K562 (cell line): ENCODE data around the gene SLAIN2. TPM values are rescaled to one million over a fixed set of nuclear protein-coding genes. Genes with fewer than 3 reads are reported as not detected.

ENCODE experiments used
- ATAC-seq: fragments of 200-7000 bp; cut with Tn5 transposase; 3 replicates; pipeline ENCODE4 v1.9.1; 2020; ENCODE audit warnings: moderate library complexity
- BruUV-seq: library from RNA; stranded (reverse); fragments of 400-500 nt; replicated peaks from 2 replicates; lab custom pipeline; 2021; lab: Mats Ljungman, UMichigan
- CTCF ChIA-PET: fragments of 300-600 bp; formaldehyde crosslinking; extraction: SDS; loops from one replicate; lab custom pipeline; 2021; ENCODE audit warnings: low intra/inter-chr PET ratio; lab: Yijun Ruan, JAX
- POLR2A ChIA-PET: fragments of 300-600, 350-650 bp; sonication (Branson Sonifier 250); formaldehyde crosslinking; extraction: SDS; loops from one replicate; lab custom pipeline; 2021; ENCODE audit warnings: antibody characterized with exemption, inconsistent platforms; lab: Yijun Ruan, JAX
- DNase-seq, 4 experiments: peaks; one replicate each; pipeline versions ENCODE4 v3.0.0 to v3.0.0-alpha.2; 2011 to 2018; ENCODE audit warnings: low spot score in 3 of 4, mixed read lengths in 3 of 4; ENCODE audit errors: extremely low read depth in 1 of 4
- FAIRE-seq: peaks from 2 replicates; lab custom pipeline; 2011; peaks lifted over from hg19 to GRCh38; lab: Jason Lieb, UNC
- H2AFZ ChIP-seq: 2 replicates; pipeline ENCODE4 v1.6.0; 2011; ENCODE audit warnings: low read depth, low read length, control low read depth, inconsistent platforms
- H3K27ac ChIP-seq: fragments of 200-600 bp; 3 replicates; pipeline ENCODE4 v1.8.0; 2011; ENCODE audit warnings: low read depth, mild to moderate bottlenecking, control low read depth, inconsistent platforms, low read length, moderate library complexity, mixed read lengths; ENCODE audit errors: extremely low read depth
- H3K27me3 ChIP-seq, 2 experiments: fragments of 300-600 bp in 1 of 2; 2 replicates in 1 of 2; 3 replicates in 1 of 2; pipeline versions ENCODE4 v1.6.0 to v1.8.0; 2011; ENCODE audit warnings: inconsistent platforms in 2 of 2, low read length in 2 of 2, mild to moderate bottlenecking in 1 of 2, mixed read lengths in 1 of 2, moderate library complexity in 1 of 2; ENCODE audit not compliant: control insufficient read depth in 2 of 2, insufficient read depth in 2 of 2
- H3K36me3 ChIP-seq: fragments of 300-600 bp; 3 replicates; pipeline ENCODE4 v1.8.0; 2011; ENCODE audit warnings: mild to moderate bottlenecking, low read length, inconsistent platforms; ENCODE audit not compliant: control insufficient read depth, insufficient read depth
- H3K4me1 ChIP-seq, 2 experiments: fragments of 200-600 bp in 1 of 2; replicated peaks in 1 of 2; 2 replicates in 1 of 2; 3 replicates in 1 of 2; pipeline versions ENCODE4 v1.5.1 to v1.8.0; 2011; ENCODE audit warnings: inconsistent platforms in 2 of 2, low read length in 2 of 2, mild to moderate bottlenecking in 1 of 2, mixed read lengths in 1 of 2, moderate library complexity in 1 of 2; ENCODE audit not compliant: control insufficient read depth in 2 of 2, insufficient read depth in 2 of 2
- H3K4me2 ChIP-seq: 2 replicates; pipeline ENCODE4 v1.6.1; 2011; ENCODE audit warnings: low read length, control low read depth, inconsistent platforms, mixed read lengths; ENCODE audit not compliant: insufficient read depth
- H3K4me3 ChIP-seq: fragments of 200-600 bp; sonication (generic), shearing (Covaris generic); 2 replicates; pipeline ENCODE4 v1.5.1; 2016; ENCODE audit warnings: control low read depth, inconsistent platforms
- H3K79me2 ChIP-seq: fragments of 200-600 bp; 3 replicates; pipeline ENCODE4 v1.8.0; 2011; ENCODE audit warnings: low read length, inconsistent platforms; ENCODE audit not compliant: control insufficient read depth, insufficient read depth
- H3K9ac ChIP-seq, 2 experiments: 2 replicates each; pipeline versions ENCODE4 v1.6.0 to v1.6.1; 2011; ENCODE audit warnings: low read depth in 2 of 2, low read length in 2 of 2, control low read depth in 1 of 2, inconsistent platforms in 1 of 2, mild to moderate bottlenecking in 1 of 2, mixed read lengths in 1 of 2; ENCODE audit not compliant: insufficient read depth in 1 of 2
- H3K9me1 ChIP-seq: one replicate; pipeline ENCODE4 v1.6.0; 2011; ENCODE audit warnings: inconsistent platforms, mild to moderate bottlenecking, low read length, moderate library complexity; ENCODE audit not compliant: control insufficient read depth, insufficient read depth
- H3K9me3 ChIP-seq: replicated peaks from 2 replicates; pipeline ENCODE4 v1.5.1; 2011; ENCODE audit warnings: low read depth, low read length, inconsistent platforms; ENCODE audit not compliant: control insufficient read depth, insufficient read depth
- H4K20me1 ChIP-seq: replicated peaks from 2 replicates; pipeline ENCODE4 v1.6.1; 2011; ENCODE audit warnings: low read length, inconsistent platforms, mixed read lengths; ENCODE audit not compliant: control insufficient read depth, insufficient read depth
- CCAR2 ChIP-seq: fragments of 200-400 bp; formaldehyde crosslinking; IDR thresholded peaks from 2 replicates; pipeline ENCODE4 v1.6.1; 2017; ENCODE audit warnings: mild to moderate bottlenecking, low read depth, low read length
- FOXK1 ChIP-seq: sonication (generic); formaldehyde crosslinking; IDR thresholded peaks from 2 replicates; pipeline ENCODE4 v1.8.0; 2022; ENCODE audit warnings: missing genetic modification reagents, mild to moderate bottlenecking, borderline replicate concordance
- PML ChIP-seq: IDR thresholded peaks from 2 replicates; pipeline ENCODE4 v1.6.1; 2012; ENCODE audit warnings: low read length, inconsistent platforms
- RNF2 ChIP-seq: sonication (generic); IDR thresholded peaks from 2 replicates; pipeline ENCODE4 v1.6.1; 2016
- TFE3 ChIP-seq: fragments of 450-650 bp; formaldehyde crosslinking; IDR thresholded peaks from 2 replicates; pipeline ENCODE4 v1.4.0; 2020; ENCODE audit warnings: mild to moderate bottlenecking, mixed read lengths
- TGIF2 ChIP-seq: sonication (generic); formaldehyde crosslinking; IDR thresholded peaks from 2 replicates; pipeline ENCODE4 v1.8.1; 2022; ENCODE audit warnings: mild to moderate bottlenecking, missing genetic modification reagents, moderate library complexity
- ZNF695 ChIP-seq: fragments of 450-650 bp; formaldehyde crosslinking; IDR thresholded peaks from 2 replicates; pipeline ENCODE4 v1.4.0; 2020; ENCODE audit warnings: mild to moderate bottlenecking, moderate library complexity
- WGBS: fragments of 100-300 bp; shearing (Covaris generic); methylation state at CpG from one replicate; pipeline ENCODE4 v1.1.6; 2016; ENCODE audit warnings: low coverage, mixed read lengths; ENCODE audit not compliant: insufficient coverage; ENCODE audit errors: missing lambda C conversion rate; 5-methylcytosine and 5-hydroxymethylcytosine counted together
- in situ Hi-C: fragments of 300-500 bp; cut with MboI; formaldehyde crosslinking; loops from 4 replicates; pipeline ENCODE4 v1.15.0; 2018; ENCODE audit warnings: inconsistent platforms, mixed read lengths
- intact Hi-C: fragments of 100-400 bp; cut with micrococcal nuclease; formaldehyde crosslinking; loops from 2 replicates; pipeline ENCODE4 v1.14.2; 2022
- polyA plus RNA-seq, 8 experiments: library from polyadenylated mRNA; depleted of rRNA in 4 of 8; stranded (reverse) in 5 of 8; unstranded in 3 of 8; fragments of >200 nt; fragmentation: Nextera tagmentation in 2 of 8; fragmentation: Illumina TruSeq in 1 of 8; extraction: Ambion mirVana in 2 of 8; extraction: Trizol in 1 of 8; gene quantifications; 2 replicates each; pipeline versions ENCODE4 v1.2.1 to v1.2.3, GENCODE V29; 2011 to 2014; ENCODE audit warnings: inconsistent platforms in 1 of 8, missing spikeins in 1 of 8
- total RNA-seq, 7 experiments: library from RNA; depleted of rRNA in 6 of 7; stranded (reverse); fragments of >200 nt in 6 of 7; fragmentation: Illumina TruSeq in 2 of 7; extraction: Trizol in 2 of 7; gene quantifications; 2 replicates each; pipeline versions ENCODE4 v1.2.1 to v1.2.3, GENCODE V29; 2011 to 2021; ENCODE audit warnings: low replicate concordance in 1 of 7
- TF ChIP-seq, protein P1 (sequence below): fragments of 250-450 bp; sonication (Bioruptor Pico); IDR thresholded peaks from 2 replicates; pipeline ENCODE4 v1.5.0; 2022; ENCODE audit warnings: mild to moderate bottlenecking

Gene SLAIN2
- total and polyA plus RNA-seq, 9 of the 15 experiments (the other 6 are each of a cell fraction or from before 2014, with no cell fraction given): 3.5 to 116 (median 35.0) TPM

DNA sequence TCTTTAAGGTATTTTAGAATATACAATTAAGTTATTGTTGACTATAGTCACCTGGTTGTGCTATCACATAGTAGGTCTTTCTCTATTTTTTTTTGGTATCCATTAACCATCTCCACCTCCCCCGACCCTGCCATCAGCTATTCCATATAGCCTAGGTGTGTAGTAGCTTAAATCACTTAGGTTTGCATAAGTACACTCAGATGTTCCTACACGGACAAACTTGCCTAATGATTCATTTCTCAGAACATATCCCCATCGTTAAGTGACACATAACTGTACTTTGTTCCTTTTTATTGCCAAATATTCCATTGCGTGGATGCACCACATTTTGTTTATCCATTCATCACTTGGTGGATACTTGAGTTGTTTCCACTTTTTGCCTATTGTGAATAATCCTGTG lies 67.9 kb downstream of the SLAIN2 start:
- WGBS: 68% methylated on average over 4 of the region's 4 CpGs
- Histone ChIP-seq H3K27me3 (no peaks in the 10 kb centered on the region), H3K27ac (no peak overlapping the region), H3K4me2 (no peak overlapping the region), H3K79me2 (no peaks in the 10 kb centered on the region; the same call in 2 of the 3 replicates), H3K9ac (no peak overlapping the region), H3K36me3 (peaks cover 6% of the 10 kb centered on the region; the same call in 2 of the 3 replicates), H3K4me3 (no peak overlapping the region), H3K4me1 (no peaks in the 10 kb centered on the region; a peak in 1 of 5 replicates), H3K9me1 (no peaks in the 10 kb centered on the region), H2AFZ (no peak overlapping the region), H3K9me3 (no peaks in the 10 kb centered on the region), H4K20me1 (no peaks in the 10 kb centered on the region)
- TF ChIP-seq TFE3 (CRISPR knock-in tag): no peak
- TF ChIP-seq PML: no peak
- TF ChIP-seq TGIF2 (CRISPR knock-in tag): no peak
- TF ChIP-seq, protein P1, sequence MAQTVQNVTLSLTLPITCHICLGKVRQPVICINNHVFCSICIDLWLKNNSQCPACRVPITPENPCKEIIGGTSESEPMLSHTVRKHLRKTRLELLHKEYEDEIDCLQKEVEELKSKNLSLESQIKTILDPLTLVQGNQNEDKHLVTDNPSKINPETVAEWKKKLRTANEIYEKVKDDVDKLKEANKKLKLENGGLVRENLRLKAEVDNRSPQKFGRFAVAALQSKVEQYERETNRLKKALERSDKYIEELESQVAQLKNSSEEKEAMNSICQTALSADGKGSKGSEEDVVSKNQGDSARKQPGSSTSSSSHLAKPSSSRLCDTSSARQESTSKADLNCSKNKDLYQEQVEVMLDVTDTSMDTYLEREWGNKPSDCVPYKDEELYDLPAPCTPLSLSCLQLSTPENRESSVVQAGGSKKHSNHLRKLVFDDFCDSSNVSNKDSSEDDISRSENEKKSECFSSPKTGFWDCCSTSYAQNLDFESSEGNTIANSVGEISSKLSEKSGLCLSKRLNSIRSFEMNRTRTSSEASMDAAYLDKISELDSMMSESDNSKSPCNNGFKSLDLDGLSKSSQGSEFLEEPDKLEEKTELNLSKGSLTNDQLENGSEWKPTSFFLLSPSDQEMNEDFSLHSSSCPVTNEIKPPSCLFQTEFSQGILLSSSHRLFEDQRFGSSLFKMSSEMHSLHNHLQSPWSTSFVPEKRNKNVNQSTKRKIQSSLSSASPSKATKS (CRISPR knock-in tag): no peak
- no peak for TF ChIP-seq ZNF695
- TF ChIP-seq FOXK1 (CRISPR knock-in tag): no peak
- TF ChIP-seq RNF2: no peak
- TF ChIP-seq CCAR2: no peak
- intact Hi-C loops (no loop called here), in situ Hi-C loops (no loop called here)
- ATAC-seq (no peak), DNase-seq (no peak), FAIRE-seq (no peak)
- ChIA-PET CTCF (no interaction called here), POLR2A (interaction anchor here (1.3 kb wide), 1 partner anchor 12 kb away, joined by 4 read pairs; no protein-coding TSS in a partner anchor)
- no TSS peak for BruUV-seq
